Superior temporal gyrus (tissue), 1 donor: ENCODE results near the gene FOXP3.
"Not testable (repeated sequence)": the region's sequence is repeated elsewhere in the genome, so short reads cannot be mapped to it uniquely, and the experiment has no call there.

Experiments
- DNase-seq: peaks from one replicate; pipeline ENCODE4 v3.0.0-alpha.2; 2016; ENCODE audit errors: extremely low spot score

The FOXP3 gene, protein sequence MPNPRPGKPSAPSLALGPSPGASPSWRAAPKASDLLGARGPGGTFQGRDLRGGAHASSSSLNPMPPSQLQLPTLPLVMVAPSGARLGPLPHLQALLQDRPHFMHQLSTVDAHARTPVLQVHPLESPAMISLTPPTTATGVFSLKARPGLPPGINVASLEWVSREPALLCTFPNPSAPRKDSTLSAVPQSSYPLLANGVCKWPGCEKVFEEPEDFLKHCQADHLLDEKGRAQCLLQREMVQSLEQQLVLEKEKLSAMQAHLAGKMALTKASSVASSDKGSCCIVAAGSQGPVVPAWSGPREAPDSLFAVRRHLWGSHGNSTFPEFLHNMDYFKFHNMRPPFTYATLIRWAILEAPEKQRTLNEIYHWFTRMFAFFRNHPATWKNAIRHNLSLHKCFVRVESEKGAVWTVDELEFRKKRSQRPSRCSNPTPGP

DNA sequence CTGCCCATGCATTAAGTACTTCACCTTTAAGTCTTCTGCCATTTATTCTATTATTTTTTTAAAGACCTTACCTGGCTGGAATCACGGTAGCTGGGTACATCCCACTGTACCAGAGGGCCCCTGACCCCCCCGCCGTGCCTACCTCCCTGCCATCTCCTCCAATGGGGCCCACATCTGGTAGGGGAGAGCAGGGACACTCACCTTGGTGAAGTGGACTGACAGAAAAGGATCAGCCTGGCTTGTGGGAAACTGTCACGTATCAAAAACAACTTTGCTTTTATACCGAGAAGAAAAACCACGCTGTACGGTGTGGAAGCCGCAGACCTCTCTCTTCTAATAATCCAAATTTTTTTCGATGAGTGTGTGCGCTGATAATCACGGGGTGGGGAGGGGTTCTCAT is at the start of gene FOXP3:
FOXP3 (minus strand) TSS at position 251 of the 400 bp plus-strand sequence. CDS start 6,205 bp downstream, outside the sequence.
- no peak for DNase-seq

DNA sequence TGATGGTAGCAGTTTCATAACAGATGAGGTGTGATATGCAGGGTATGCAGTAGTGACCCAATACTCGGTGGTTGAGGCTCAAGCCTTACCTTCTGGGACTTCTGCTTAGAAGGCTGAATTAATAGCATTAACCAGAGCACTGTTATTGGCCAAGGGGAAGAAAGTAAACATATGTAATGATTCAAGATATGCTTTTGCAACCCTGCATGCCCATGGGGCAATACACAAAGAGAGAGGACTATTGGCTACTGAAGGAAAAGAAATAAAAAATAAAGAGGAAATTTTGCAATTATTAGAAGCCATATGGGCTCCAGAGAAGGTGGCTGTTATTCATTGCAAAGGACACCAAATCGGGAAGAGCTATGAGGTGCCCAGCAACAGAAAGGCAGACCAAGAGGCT is 47.7 kb upstream of the FOXP3 start:
- no peak for DNase-seq

DNA sequence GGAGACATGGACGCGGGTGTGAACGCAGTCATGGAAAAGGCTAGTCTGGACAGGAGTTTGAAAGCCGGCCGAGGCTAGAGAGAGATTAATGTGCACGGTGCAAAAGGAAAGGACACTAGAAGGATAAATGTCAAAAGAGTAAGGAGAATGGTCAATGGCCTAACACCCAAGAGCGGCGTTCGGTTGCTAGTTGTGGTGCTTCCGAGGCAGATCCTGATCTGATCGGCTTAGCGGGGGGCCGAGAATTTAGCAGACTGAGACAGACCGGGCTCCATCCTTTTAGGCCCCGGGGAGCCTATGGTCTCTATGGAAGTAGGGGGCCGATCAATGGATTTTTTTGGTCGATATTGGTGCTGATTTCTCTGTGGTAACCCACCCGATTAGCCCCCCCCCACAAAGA is 45.9 kb upstream of the FOXP3 start:
- DNase-seq = no peak

DNA sequence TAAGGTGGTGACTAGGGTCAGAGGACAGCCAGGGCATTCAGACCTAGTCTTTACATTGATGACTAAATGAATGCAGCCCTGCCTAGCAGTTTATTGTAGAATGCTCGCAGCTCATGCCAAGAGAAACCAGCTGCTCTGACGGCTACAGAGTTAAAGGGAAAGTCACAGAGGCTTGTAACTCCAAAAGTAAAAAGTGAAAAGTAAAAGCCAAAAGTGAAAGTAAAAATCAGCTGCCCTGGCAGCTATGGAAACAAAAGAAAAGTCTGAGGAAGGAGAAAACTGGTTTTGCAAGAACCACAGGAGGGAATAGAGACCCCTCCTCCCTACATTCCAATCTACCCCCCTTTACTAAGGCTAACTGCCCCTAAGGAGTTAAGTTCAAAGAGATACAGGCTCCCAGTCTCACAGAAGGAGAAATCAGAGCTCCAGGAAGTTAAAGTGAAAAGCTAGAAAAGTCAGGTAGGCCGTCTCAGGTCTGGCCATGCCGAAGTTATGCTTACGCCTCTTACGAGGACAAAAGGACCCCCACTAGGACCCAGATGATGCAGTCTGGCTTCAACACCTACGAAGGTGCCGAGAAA is 45.0 kb upstream of the FOXP3 start:
- no peak for DNase-seq

DNA sequence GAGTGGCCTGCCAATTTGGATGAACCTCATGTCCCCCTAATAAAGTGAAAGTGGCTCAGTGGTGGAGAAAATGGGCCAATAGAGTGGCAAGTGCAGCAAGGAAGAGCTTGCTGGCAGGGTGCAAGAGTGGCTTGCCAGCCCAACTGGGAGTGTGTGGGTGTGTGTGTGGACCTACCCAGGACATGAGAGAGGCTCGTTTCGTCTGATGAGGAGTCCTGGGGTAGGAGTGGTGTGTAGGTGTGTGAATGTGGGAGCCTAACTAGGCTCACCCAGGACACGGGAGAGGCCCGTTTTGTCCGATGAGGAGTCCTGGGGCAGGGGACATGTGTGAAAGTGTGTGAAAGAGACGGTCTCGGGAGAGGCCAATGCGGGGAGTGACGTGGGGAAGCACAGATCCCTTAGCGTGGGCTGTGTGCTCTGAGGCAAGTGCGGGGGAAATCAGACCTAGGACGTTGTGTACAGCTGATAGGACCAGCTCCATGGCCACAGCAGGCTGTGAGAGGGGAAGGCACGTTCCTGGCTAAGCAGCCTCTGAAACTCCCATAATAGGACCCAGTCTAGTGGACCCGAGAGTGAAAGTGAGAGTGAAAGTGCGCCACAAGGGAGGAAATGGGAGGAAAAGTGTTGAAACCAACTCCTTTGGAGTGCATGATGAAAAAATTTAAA is 44.2 kb upstream of the FOXP3 start:
- DNase-seq = no peak

DNA sequence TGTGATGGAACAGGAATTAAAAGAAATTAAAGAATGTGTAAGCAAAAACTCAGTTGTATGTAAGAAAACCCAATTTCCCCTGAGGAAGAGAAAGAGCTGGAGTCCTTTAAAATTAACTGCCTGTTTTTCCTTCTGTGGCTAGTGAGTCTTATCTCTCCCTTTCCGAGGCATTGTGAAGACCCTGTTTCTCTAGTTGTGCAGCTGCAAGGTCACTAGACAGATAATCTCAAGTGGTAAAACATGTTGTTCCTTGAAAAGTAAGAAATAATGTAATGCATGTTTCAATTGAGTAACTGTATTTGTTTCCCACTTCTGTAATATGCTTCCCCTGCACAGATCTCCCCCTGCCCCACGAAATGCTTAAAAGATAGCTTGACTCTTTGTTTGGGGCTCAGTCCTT is 43.3 kb upstream of the FOXP3 start:
- not testable (repeated sequence) for DNase-seq

DNA sequence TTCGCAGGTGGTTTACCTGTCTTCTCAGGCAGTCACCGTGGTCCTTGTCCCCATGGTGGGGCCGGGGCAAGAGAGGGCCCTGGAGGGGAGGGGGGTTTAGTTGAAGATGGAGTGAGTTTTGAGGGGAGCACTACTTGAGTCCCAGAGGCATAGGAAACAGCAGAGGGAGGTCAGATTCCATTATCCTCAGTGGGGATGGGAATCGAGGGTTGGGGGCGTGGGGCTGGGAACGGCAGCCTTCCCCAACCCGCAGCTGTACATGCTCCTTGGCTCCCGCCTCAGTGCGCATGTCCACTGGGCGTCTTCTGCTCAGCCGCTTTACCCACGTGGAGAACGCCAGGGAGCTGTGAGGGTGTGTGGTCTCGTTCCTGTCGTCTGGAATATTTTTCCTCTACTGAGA is 38.8 kb upstream of the FOXP3 start, which contains the start of gene GAGE10:
GAGE10 (plus strand) TSS at position 301 of the 400 bp plus-strand sequence. CDS start 1,214 bp downstream, outside the sequence.
- DNase-seq = no peak

DNA sequence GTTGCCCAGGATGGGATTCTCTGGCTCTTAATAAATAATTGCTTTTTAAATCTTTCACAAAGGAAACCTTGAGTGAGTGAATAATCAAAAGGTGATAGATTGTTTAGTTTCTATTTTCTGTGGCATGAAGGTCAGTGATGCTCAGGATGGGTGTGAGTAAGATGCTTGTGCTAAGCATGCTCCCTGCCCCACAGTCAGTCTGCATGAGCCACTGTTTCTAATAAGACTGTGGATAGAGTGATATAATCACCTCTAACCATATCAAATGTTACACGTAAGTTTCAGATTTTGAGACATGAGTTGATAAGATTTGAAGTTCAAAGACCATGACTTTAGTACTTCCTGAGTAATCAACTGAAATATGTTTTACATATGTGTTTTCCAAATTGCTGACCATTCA is 36.2 kb upstream of the FOXP3 start:
- DNase-seq = no peak

DNA sequence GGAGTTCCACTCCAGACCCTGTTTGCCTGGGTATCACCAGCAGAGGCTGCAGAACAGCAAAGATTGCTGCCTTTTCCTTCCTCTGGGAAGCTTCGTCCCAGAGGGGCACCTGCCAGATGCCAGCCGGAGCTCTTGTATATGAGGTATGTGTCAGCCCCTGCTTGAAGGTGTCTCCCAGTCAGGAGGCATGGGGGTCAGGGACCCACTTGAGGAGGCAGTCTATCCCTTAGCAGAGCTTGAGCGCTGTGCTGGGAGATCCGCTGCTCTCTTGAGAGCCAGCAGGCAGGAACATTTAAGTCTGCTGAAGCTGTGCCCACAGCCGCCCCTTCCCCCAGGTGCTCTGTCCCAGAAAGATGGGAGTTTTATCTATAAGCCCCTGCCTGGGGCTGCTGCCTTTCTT is 34.8 kb upstream of the FOXP3 start:
- not testable (repeated sequence) for DNase-seq

DNA sequence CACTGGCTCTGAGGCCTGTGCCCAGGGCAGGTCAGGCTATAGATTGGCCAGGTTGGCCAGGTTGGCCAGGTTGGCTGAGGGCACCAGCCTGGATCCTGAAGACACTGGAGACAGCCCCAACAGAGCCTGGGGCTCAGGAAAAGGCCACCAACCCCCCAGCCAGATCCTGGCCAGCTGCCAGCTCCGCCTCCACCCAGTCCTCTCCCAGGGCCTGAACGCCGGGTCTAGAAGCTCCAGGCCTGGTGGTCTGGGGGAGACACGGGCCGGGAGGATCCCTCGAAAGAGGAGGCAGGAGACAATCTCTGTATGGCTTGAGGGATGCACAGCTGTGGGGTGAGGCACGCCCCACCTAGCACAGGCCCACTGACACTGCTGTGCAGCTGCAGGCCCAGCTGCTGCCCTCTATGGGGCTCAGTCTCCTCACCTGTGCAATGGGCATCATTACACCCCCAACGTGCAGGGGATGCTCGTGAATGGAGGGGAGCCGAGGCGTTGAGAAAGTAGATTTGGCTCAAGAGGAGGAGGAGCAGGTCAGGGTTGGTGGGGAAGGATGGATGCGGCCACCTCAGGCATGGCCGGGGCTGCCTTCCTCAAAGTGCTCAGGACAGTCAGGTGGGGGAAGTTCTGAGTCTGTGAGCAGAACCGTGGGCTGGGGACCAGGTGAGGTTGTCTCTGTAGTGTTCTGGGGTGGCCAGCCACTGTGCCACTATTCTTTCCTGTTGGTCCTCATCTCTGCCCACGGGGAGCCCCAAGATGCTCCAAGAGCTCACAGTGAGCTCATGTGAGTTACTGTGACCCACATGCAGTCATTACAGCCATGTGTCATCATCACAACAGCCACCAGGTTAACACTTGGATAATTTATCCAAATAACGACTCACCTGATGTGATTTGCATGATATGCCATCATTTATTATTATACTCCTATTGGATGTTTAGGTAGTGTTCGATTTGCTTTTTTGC is 28.2 kb upstream of the FOXP3 start:
- no peak for DNase-seq

DNA sequence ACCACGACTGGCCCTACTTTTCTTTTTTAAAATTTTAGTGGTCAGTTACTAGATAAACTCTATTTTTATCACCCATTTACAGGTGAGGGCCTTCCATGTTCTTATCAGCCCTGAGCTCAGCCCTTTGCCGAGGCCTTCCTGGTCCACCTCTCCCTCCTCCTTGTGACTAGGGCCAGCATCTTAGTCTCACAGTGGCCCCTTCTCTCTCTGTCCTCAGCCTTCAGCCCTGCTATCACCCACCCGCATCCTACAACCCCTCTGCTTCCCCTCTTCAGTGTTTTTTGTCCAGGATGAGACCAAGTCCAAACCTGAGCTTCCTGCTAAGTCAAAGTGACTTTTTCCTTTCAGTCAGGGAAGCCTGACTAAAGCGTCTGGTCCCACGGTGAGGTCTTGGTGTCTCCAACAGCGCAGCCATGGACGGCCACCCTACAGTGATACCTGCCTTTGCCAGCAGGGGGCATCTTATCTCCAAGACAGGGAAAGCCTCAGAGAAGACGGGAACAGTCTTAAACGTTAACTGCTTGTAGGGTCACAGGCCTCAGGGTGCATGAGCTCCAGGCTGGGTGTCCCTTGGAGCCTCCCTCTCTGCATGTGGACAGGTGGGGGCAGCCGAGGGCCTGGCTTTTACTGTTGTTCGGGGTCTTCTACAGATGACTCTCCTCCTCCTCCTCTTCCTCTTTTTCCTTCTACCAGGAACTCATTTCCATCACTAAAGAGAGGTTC is 27.3 kb upstream of the FOXP3 start:
- DNase-seq = peak; percentile 49

DNA sequence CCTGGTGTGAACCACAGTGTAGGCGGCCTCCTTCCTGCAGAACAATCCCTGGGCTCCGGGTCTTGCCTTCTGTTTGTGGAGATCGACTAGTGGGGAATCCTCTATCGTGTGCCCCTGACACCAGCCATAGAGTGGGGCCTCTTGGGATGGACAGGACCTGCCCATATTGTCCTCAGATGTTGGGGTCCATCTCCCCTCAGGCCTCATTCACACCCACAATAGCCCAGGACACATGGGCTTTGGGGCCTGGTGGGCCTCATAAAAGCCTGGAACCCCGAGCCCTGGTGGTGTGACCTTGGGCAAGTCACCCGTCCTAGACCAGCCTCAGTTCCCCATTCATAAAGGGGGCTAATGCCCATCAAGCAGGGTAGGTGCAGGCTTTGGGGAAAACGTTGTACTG is 25.7 kb upstream of the FOXP3 start:
- no peak for DNase-seq

DNA sequence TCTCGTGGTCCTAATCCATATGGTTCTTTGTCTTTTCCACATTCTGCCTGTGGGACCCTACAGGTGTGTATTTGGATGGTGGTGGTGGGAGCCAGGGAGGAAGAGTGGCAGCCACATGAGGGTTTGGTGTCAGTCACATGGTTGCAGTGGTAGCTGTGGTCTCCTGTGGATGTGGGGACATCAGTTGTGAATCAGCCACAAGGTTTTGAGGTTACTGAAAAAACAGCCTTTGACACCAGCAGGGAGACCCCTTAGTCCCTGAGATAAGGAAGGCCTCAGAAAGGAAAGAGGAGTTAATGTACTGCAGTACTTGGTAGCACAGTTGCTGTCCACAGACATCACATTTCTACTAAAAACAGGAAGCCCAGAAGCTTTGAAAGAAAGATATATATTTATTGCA is 23.2 kb upstream of the FOXP3 start:
- DNase-seq = no peak

DNA sequence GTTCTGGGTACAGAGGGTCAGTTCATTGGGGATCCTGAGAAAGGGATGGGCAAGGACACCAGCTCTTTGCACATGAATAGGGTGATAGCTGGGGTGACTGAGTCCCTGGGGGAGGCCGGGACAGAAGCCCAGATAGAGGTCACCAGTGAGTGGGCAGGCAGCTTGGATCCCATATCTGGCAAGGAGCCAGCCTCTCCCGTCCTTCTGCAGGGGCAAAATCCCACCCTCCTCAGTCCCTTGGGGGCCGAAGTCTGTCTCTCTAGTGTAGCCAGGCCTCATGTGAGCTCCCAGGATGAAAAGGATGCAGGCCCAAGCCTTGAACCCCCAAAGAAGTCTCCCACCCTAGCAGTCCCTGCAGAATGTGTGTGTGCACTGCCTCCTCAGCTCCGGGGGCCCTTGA is 22.1 kb upstream of the FOXP3 start:
- DNase-seq = no peak

DNA sequence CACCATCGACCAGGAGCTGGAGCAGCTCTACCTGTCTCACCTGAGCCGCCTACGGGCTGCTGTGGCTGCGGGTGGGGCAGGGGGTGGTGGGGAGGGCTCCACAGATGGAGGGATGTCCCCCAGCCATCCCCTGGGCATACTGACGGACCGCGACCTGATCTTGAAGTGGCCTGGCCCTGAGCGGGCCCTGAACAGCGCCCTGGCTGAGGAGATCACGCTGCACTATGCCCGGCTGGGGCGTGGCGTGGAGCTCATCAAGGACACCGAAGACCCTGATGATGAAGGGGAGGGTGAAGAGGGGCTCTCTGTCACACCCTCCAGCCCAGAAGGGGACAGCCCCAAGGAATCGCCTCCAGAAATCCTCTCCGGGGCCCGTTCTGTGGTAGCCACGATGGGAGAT is 21.6 kb upstream of the FOXP3 start:
- DNase-seq = no peak

DNA sequence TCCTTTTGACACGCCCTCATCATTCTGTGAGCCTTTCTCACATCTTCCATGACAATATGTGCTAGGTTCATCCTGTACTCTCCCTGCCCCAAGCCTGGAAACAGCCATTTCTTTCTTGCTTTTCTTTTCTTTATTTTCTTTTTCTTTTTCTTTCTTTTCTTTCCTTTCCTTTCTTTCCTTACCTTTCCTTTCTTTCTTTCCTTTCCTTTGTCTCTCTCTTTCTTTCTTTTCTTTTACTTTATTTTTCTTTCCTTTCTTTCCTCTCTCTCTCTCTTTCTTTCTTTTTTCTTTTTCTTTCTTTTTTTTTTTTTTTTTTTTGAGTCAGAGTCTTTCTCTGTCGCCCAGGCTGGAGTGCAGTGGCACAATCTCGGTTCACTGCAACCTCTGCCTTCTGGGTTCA is 19.7 kb upstream of the FOXP3 start:
- DNase-seq = no peak

DNA sequence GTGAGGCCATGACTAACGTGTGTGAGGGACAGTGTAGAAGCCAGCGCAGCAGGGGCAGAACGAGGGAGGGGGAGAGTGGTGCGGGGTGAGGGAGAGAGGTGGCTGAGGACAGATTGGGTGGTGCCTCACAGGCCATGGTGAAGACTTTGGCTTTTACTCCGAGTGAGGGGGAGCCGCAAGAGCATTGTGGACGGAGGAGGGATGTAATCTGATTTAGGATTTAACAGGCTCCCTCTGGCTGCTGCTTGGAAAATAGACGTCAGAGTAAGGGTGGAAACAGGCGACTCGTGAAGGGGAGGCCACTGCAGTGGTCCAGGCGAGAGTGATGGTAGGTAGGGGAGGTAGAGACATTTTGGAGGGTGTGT is 18.1 kb upstream of the FOXP3 start:
- peak; percentile 37 for DNase-seq

DNA sequence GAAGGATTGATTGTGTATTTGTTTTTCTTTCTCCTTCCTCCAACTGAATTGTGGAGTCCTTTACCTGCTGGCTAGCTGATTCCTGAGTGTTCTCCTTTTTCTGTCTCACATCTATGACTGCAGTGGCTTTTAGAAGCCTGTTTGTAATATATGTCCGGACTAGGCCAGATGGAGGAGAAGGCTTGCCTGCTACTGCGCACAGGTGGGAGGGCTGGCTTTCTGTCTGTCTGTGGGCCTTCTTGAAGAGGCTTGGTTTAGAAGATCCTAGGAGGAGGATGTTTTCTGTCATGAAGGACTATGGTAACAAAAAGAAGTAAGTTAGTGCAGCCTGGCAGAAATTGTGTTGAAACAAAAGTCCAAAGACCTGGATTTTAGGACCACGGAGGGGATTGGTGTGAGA is 13.6 kb upstream of the FOXP3 start:
- no peak for DNase-seq

DNA sequence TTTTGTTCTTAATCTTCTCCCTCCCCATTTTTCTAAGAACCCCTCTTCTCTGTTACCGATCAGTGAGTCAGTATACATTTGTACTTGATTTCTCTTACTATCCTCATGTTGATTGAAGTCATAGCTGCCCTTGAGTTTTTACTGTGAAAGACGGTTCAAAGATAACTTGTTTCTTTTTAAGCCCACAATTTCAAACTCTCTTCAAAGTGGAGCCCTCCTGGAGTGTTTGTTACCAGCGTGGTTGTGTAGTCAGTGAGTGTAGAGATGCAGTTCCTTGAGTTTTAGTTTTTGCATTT is 13.0 kb upstream of the FOXP3 start:
- no peak for DNase-seq

DNA sequence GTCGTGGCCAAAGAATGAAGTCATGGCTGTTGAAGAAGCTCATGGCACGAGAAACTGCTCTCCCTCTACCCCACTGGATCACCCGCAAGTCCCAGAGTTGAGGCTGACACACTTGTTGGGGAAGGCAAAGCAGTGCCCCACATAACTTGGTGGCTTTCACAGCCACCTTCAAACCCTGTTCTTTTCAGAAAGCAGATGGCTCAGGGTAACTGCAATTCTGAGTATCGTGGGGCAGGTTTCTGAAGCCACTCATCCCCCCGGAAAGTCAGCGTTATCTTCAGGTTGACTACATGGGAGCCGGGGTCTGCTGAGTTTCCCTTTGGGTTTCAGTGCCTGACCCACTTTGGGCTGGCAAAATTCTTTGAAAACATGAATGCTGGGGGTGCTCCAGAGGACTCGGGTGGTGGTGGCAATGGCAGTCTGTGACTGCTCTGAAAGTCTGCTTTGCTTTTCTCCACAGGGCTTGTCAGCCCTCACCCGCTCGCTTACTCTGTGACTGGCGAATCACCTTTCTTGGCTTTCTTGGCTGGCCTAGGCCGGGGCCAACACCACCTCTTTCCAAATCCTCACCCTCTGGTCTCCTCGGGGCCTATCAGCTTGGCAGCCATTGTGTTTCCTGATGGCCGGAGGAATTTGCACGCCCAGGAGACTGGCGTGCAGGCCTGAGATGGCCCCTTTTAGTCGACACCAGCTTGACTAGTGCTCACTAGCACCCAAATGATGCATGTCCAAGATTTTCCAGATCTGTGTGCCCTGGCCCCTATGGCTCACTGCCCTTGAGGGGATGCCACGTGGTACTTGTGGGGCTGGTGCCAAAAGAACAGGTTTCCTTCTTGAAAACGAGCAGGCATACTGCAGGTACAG is 12.4 kb upstream of the FOXP3 start:
- DNase-seq = no peak
